GM23338 (cell line): ENCODE results near the gene CRYBG2.

ENCODE experiments used
- EZH2 ChIP-seq: fragments of 200-600 bp; sonication (generic); IDR thresholded peaks from one replicate; pipeline ENCODE4 v1.8.0; 2017; ENCODE audit warnings: antibody characterized with exemption, mild to moderate bottlenecking, low read depth; ENCODE audit not compliant: unreplicated experiment
- POLR2AphosphoS5 ChIP-seq: IDR thresholded peaks from 2 replicates; pipeline ENCODE4 v1.6.1; 2016; ENCODE audit warnings: antibody characterized with exemption, low read depth
- STAT1 ChIP-seq: IDR thresholded peaks from one replicate; pipeline ENCODE4 v1.6.1; 2016; ENCODE audit warnings: antibody characterized with exemption; ENCODE audit not compliant: unreplicated experiment
- TF ChIP-seq, protein P1 (sequence below), 2 experiments: fragments of 200-600 bp in 1 of 2; sonication (generic) in 1 of 2; conservative IDR thresholded peaks; 2 replicates each; pipeline versions ENCODE4 v1.5.1 to v1.6.1; 2016 to 2017; ENCODE audit warnings: antibody characterized with exemption in 2 of 2, low read depth in 2 of 2, mild to moderate bottlenecking in 2 of 2, moderate library complexity in 1 of 2

DNA sequence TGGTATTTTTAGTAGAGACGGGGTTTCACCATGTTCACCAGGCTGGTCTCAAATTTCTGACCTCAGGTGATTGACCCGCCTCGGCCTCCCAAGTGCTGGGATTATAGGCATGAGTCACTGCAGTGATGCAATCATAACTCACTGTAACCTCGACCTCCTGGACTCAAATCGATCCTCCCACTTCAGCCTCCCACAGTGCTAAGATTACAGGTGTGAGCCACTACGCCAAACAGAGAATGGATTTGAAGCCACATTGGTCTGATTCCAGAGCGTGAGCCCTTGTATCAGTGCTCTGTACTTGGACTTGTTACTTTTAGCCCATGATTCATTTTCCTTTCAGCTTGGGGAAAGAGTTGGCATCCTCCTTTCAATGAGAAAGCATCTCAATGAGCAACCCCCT, 33.5 kb upstream of the CRYBG2 start:
- no peak for TF ChIP-seq EZH2
- TF ChIP-seq, protein P1, sequence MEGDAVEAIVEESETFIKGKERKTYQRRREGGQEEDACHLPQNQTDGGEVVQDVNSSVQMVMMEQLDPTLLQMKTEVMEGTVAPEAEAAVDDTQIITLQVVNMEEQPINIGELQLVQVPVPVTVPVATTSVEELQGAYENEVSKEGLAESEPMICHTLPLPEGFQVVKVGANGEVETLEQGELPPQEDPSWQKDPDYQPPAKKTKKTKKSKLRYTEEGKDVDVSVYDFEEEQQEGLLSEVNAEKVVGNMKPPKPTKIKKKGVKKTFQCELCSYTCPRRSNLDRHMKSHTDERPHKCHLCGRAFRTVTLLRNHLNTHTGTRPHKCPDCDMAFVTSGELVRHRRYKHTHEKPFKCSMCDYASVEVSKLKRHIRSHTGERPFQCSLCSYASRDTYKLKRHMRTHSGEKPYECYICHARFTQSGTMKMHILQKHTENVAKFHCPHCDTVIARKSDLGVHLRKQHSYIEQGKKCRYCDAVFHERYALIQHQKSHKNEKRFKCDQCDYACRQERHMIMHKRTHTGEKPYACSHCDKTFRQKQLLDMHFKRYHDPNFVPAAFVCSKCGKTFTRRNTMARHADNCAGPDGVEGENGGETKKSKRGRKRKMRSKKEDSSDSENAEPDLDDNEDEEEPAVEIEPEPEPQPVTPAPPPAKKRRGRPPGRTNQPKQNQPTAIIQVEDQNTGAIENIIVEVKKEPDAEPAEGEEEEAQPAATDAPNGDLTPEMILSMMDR (conservative IDR thresholded peaks at IDR 0.05; ENCODE audit: low read depth in 2 of 2), result no peak
- no peak for TF ChIP-seq STAT1
- TF ChIP-seq POLR2AphosphoS5, result no peak
